GDM1 (cell line): ENCODE measurements around the gene BBS2.

Experiments
- DNase-seq: peaks from one replicate; lab custom pipeline; 2025; lab: John Stamatoyannopoulos, UW

The BBS2 gene, protein sequence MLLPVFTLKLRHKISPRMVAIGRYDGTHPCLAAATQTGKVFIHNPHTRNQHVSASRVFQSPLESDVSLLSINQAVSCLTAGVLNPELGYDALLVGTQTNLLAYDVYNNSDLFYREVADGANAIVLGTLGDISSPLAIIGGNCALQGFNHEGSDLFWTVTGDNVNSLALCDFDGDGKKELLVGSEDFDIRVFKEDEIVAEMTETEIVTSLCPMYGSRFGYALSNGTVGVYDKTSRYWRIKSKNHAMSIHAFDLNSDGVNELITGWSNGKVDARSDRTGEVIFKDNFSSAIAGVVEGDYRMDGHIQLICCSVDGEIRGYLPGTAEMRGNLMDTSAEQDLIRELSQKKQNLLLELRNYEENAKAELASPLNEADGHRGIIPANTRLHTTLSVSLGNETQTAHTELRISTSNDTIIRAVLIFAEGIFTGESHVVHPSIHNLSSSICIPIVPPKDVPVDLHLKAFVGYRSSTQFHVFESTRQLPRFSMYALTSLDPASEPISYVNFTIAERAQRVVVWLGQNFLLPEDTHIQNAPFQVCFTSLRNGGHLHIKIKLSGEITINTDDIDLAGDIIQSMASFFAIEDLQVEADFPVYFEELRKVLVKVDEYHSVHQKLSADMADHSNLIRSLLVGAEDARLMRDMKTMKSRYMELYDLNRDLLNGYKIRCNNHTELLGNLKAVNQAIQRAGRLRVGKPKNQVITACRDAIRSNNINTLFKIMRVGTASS

GRCh38 chr16:56519459-56520250 is at the start of gene BBS2:
Gene BBS2 (minus strand): TSS chr16:56520024. CDS start chr16:56519862, 162 bp downstream.
- peak; percentile 64 for DNase-seq

DNA sequence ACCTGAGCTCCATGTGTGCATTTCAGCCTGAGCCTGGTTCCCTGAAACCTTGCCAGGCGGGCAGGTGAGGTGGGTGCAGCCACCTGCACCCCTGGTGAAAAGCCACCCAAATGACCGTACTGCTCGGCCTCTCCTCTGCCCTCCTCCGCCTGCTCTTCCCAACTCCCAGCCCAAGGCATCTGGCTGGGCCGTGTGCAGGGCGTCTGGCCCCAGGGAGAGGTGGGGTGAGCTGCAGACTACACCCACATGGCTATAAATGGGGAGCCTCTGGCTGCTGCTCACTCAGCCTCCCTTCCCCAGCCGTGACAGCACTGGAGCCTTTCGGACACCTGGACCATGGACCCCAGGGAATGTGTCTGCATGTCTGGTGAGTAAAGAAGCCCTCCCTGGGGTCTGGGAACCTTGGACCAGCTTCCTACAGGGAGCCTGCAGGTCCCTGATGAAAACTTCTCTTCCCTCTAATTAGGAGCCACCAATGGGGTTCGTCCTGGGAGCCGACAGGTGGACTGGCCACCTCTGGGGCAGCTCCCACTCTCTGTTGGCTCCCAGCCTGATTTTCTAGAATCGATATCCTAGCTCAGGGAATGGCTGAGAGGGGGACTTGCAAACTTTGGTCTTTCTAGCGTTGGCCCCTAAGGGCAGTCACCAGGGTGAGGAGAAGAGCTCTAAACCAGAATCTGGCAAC is 45.1 kb upstream of the BBS2 start, which contains the start of gene MT4:
Gene MT4, plus strand, starts transcription at position 281 of the 685 bp plus-strand sequence. Its CDS starts 56 bp downstream, at position 337.
- no peak for DNase-seq

DNA sequence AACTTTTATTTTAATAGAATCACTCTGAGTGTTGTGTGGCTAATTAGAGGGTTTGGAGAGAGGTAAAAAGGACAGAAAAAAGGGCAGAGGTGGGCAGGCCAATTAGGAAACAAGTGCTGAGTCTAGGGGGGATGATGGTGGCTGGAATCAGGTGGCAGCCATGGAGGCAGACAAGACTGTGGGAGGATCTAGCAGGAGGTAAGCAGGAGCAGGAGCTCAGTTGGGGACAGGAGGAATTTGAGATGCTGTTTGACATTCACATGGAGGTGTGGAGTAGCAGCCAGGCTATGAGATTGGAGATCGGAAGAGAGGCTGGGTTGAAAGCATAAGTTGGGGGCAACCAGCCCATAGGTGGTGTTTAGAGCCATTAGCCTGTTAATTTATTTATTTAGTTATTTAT is 41.3 kb upstream of the BBS2 start:
- no peak for DNase-seq

DNA sequence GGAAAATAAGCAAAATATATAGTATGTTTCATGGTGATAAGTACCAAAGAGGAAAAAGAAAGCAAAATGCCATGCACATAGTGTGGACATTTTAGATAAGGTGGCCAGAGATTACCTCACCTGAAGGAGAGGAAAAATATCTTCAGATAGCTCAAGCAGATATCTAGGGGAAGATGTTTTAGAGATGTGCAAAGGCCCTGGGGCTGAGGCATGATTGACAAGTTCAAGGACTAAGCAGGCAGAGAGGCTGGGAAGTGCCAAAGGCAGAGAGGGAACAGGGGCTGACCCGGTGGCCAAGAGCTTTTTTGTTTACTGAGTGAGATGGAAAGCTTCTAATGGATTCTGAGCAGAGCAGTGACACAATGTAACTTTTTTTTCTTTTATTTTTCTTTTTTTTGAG is 40.6 kb upstream of the BBS2 start:
- no peak for DNase-seq

GRCh38 chr16:56559109-56559508 is 39.3 kb upstream of the BBS2 start:
- no peak for DNase-seq

- DNase-seq: no peak
Measured at GRCh38 chr16:56558024-56558747, 38.4 kb upstream of the BBS2 start.

DNA sequence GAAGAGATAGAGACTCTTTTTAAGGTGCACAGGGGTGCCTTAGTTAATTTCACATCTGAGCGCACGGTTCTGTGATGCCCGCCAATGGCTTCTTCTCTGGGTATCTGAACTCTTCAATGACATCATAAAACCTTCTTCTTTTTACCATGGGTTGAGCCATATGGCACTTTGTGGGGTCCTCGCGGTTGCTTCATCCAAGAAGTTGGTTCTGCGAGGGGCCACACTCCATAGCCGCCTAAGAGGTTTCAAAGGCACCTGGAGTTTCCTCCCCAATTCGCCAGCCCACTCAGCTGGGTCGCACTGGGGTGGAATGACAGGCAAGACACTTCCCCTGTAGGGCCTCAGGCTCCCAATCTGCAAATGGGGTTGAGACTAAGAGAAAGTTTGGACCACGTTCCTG is 34.6 kb upstream of the BBS2 start:
- no peak for DNase-seq

DNA sequence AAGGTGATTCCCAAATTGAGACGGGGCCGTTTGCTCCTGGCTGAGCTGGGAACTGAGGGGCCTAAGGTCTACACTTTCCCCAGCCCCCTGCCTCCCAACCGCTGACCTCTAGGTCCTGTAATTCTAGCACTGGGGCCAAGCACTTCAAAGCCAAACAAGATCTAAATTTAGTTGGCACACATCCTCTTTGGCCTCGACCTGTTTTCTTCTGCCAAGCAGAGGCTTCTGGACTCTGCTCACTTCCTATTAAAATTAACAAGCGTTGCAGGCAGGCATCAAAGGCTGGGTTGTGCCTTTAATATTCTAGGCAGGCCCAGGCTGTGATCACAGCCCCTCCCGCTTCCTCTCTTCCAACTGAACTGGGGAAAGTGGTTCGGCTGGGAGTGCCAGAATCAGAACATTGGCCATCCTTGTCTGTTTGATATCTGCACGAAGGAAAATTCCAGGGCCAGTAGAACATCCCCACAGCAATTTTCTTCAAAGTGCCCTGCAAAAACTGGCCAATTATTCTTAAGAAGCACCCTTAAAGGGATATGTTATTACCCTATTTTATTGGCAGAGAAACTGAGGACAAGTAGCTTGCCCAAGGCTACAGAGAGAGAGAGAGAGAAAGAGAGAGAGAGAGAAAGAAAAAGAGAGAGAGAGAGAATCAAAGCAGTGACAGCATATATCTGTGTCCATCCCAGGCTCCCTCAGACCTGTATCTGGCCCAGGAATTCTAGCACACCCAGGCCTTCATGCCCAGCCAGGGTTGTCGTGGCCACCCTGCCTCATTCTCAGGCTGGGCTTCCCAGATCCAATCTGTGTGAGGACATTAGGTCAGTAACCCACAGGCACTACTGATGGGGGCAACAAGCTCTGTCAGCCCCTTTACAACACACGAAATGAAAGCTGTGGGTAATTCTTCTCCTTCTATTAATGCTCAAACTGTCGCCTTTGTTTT is 32.2 kb upstream of the BBS2 start:
- DNase-seq: no peak

- DNase-seq: no peak
Measured at GRCh38 chr16:56549744-56550385, 30.0 kb upstream of the BBS2 start.

DNA sequence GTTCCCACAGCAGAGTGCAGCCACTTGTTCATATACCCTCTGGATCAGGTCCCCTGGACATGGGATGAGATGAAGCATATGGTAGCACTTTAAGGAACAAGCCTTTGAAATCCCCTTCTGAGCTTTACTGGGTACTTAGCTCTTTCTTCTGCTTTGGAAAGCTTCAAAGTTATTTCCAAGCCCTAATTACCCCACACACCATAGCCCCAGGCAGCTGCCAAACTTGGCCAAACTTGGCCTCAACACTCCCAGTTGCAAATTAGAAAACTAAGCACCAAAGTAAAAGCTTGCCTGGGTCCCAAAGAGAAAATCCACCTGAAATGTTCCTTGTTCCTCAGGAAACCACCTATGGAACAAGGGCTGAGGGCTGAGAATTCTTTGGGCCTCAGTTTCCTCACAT is 29.3 kb upstream of the BBS2 start:
- DNase-seq: no peak

DNA sequence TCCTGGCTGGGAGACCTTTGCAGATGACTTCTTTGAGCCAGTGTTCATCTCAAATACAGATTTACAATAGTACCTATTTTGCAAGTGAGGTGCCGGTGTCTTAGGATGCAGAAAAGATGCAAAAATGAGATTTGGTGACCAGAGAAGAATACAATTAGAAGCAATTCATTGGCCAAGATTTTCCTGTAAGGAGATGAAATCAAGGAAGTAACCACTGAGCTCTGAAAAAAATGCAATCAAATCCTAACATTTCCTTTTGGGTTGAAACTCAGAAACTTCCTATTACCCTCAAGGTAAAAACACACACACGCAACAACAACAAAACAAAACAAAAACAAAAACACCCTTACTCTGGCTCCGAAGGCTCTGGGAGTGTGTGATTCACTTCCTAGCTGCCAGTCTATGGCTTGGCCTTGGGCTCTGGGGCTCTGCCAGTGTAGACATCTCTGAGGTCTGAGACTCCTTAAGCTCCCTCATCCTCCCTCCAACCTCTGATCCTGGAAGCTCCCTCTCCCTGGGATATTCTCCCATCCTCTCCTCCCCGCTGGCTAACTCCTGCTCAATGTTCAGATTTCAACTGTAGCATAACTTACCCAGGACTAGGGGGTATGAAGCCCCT is 28.2 kb upstream of the BBS2 start:
- DNase-seq: no peak

DNA sequence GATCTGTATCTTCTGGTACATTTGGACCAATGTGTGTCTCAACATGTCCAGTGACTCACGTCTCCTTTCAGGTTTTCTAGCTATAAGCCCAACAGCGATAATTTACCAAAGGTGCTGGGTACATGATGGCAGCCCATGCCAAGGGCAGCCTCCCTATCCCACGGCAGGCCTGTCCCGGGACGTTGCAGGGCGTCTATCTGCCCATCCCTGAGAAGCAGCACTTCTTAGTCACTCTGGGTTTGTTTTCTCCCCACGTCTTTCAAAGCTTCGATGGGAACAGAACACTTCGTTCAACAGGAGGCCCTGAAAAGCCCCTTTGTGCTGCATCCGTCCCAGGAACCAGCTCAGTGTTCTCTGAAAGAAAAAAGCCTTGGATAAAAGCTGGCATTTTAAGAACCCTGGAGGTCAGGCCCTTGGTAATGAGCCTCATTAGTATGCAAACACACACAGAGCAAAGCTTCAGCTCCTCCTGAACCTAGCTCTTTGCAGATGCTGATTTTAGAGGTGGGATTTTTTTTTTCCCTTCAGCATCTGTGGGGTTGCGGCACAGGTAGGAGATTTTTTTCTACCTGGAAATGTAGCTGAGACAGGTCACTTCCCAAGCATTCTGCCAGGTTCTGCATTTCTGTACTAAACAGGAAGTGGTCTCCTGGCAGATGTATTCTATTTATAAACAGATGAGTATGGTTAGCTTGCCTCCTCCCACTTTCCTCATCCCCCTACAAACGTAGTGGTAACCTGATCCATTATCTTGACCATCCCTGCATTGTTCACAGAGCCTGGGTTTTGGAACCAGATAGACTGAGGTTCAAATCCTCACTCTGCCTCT is 27.5 kb upstream of the BBS2 start:
- DNase-seq: no peak

DNA sequence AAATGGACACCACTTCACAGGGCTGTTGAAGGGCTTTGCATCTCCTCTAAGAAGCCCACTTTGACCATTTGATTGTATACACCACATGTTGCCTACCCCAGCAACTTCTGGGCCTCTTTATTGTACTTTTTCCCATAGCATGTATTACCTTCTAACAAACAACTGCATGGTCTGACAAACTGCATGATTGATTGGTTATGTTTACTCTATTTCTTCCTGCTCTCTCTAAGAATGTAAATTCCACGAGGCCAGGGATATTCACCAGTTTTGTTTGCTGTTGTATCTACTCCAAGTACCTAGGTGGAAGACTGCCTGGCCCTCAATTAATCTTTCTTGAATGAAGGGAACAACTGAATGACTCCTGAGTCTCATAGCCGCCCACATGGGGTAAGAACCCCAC is 22.2 kb upstream of the BBS2 start:
- no peak for DNase-seq

- no peak for DNase-seq
Measured at GRCh38 chr16:56539656-56540055, 19.8 kb upstream of the BBS2 start.

DNA sequence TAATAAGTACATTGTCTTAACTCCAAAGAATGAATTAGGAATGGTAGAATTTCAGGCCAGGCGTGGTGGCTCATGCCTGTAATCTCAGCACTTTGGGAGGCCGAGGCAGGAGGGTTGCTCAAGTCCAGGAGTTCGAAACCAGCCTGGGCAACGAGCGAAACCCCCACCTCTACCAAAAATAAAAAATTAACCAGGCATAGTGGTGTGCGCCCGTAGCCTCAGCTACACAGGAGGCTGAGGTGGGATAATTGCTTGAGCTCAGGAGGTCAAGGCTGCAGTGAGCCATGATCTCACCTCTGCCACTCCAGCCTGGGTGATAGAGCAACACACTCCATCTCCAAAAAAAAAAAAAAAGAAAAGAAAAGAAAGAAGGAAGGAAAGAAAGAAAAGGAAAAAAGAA is 18.5 kb upstream of the BBS2 start:
- no peak for DNase-seq

DNA sequence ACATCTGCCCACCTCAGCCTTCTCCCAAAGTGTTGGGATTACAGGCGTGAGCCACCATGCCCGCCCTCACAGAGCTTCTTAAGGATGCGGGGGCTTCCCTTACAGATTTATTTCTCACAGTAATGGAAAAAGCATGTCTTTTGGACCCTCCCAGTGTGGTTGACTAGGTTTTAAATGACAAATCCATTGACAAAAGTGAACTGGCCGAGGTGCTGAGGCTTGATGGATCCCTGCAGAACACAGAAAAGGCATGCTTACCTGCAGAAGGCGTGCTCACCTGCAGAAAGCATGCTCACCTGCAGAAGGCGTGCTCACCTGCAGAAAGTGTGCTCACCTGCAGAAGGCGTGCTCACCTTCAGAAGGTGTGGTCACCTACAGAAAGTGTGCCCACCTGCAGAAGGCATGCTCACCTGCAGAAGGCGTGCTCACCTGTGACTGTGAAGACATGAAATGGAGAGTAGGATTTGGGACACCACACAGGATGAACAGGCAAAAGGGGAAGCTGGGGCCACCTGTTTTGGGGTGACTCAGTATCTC is 15.1 kb upstream of the BBS2 start:
- DNase-seq: no peak

DNA sequence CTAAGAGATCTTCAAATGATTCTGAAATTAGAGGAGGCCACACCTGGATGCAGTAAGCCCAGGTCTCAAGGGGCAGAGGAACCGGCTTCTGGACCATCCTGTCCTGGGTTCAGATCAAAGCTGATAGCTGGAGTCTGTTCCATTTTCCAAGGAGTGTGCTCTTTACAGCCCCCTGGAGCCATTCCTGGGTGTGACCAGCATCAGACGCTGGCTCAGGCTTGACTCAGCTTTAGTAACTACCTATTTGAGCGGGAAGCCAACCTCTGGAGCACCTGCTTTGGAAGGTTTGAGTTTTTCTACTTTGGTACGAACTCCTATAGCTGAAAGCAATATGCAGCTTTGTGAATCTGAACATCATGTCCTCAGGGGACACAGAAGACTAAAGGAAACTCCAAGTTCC is 12.9 kb upstream of the BBS2 start:
- DNase-seq: no peak

- DNase-seq: no peak
Measured at GRCh38 chr16:56530872-56531271, 11.0 kb upstream of the BBS2 start.
